A549 (cell line): Measurements from ENCODE around the gene PIP5K1B. TPM values are rescaled to one million over a fixed set of nuclear protein-coding genes. Genes with fewer than 3 reads are reported as not detected.

ENCODE experiments used
- ATAC-seq, 2 experiments: fragments of 200-7000 bp in 1 of 2; fragments of >200 bp in 1 of 2; cut with Nextera tagmentation in 1 of 2; cut with Tn5 transposase in 1 of 2; 3 replicates each; pipeline versions ENCODE4 v1.8.0 to v1.9.1; 2018 to 2020; ENCODE audit warnings: mild to moderate bottlenecking in 1 of 2, moderate library complexity in 1 of 2
- CTCF ChIA-PET: fragments of 300-600 bp; sonication (Branson Sonifier 250); formaldehyde crosslinking; extraction: SDS; loops from one replicate; lab custom pipeline; 2021; ENCODE audit warnings: antibody characterized with exemption, inconsistent platforms; lab: Yijun Ruan, JAX
- POLR2A ChIA-PET: fragments of 350-600 bp; formaldehyde crosslinking; extraction: SDS; loops from one replicate; lab custom pipeline; 2021; ENCODE audit warnings: antibody characterized with exemption, inconsistent platforms; lab: Yijun Ruan, JAX
- DNase-seq, 2 experiments: peaks; one replicate each; pipeline versions ENCODE4 v3.0.0 to v3.0.0-alpha.2; 2011 to 2016; ENCODE audit warnings: low read depth in 1 of 2, low spot score in 1 of 2
- FAIRE-seq: peaks from 2 replicates; lab custom pipeline; 2011; peaks lifted over from hg19 to GRCh38; lab: Jason Lieb, UNC
- H3K27ac ChIP-seq, 2 experiments: fragments of >200 bp; sonication (Bioruptor Twin); formaldehyde crosslinking; 3 replicates each; pipeline ENCODE4 v1.5.1; 2016 to 2017
- H3K4me1 ChIP-seq: fragments of >200 bp; sonication (Bioruptor Twin); formaldehyde crosslinking; 3 replicates; pipeline ENCODE4 v1.6.1; 2016
- H3K4me2 ChIP-seq: fragments of >200 bp; sonication (Bioruptor Twin); formaldehyde crosslinking; 3 replicates; pipeline ENCODE4 v1.6.1; 2016
- H3K4me3 ChIP-seq: fragments of >200 bp; sonication (Bioruptor Twin); formaldehyde crosslinking; 3 replicates; pipeline ENCODE4 v1.5.1; 2016
- H3K9me3 ChIP-seq: fragments of >200 bp; sonication (Bioruptor Twin); formaldehyde crosslinking; 3 replicates; pipeline ENCODE4 v1.6.1; 2016
- CBX2 ChIP-seq: fragments of 200-600 bp; sonication (generic); IDR thresholded peaks from 2 replicates; pipeline ENCODE4 v1.6.1; 2016; ENCODE audit warnings: low read depth, mild to moderate bottlenecking, borderline replicate concordance
- CBX8 ChIP-seq: fragments of 200-600 bp; sonication (generic); IDR thresholded peaks from 2 replicates; pipeline ENCODE4 v1.6.1; 2016
- FOSB ChIP-seq: fragments of 250-450 bp; sonication (Bioruptor Pico); IDR thresholded peaks from 2 replicates; pipeline ENCODE4 v1.5.0; 2020; ENCODE audit warnings: mild to moderate bottlenecking, moderate library complexity
- FOXS1 ChIP-seq: fragments of 250-450 bp; sonication (Bioruptor Pico); IDR thresholded peaks from 2 replicates; pipeline ENCODE4 v1.5.0; 2020; ENCODE audit warnings: mild to moderate bottlenecking, moderate library complexity
- HOXB5 ChIP-seq: fragments of 250-450 bp; sonication (Bioruptor Pico); IDR thresholded peaks from 2 replicates; pipeline ENCODE4 v1.5.0; 2020; ENCODE audit warnings: mild to moderate bottlenecking, moderate library complexity
- JUN ChIP-seq, 2 experiments: fragments of >200 bp; sonication (Bioruptor Twin); formaldehyde crosslinking; IDR thresholded peaks; 2 replicates in 1 of 2; 3 replicates in 1 of 2; pipeline ENCODE4 v1.6.1; 2016 to 2017
- JUNB ChIP-seq: fragments of >200 bp; sonication (Bioruptor Twin); formaldehyde crosslinking; IDR thresholded peaks from 2 replicates; pipeline ENCODE4 v1.6.1; 2016
- KDM5A ChIP-seq: fragments of 200-600 bp; sonication (generic); IDR thresholded peaks from 2 replicates; pipeline ENCODE4 v1.6.1; 2016; ENCODE audit warnings: antibody characterized with exemption, mild to moderate bottlenecking
- MYC ChIP-seq: IDR thresholded peaks from 2 replicates; pipeline ENCODE4 v1.6.1; 2012; ENCODE audit warnings: mild to moderate bottlenecking, inconsistent platforms, low read length, improper control_type of control experiment, borderline replicate concordance
- NFE2L2 ChIP-seq: fragments of 150-350 bp; conservative IDR thresholded peaks from 2 replicates; pipeline ENCODE4 v1.6.1; 2014; ENCODE audit warnings: low read length
- PHF8 ChIP-seq: fragments of 200-600 bp; sonication (generic); IDR thresholded peaks from 2 replicates; pipeline ENCODE4 v1.6.1; 2016; ENCODE audit warnings: low read depth, mild to moderate bottlenecking, antibody characterized with exemption, moderate library complexity, borderline replicate concordance
- POLR2A ChIP-seq: IDR thresholded peaks from 2 replicates; pipeline ENCODE4 v1.6.1; 2012; ENCODE audit warnings: mild to moderate bottlenecking, low read length
- POLR2AphosphoS2 ChIP-seq: conservative IDR thresholded peaks from 2 replicates; pipeline ENCODE4 v1.6.1; 2012; ENCODE audit warnings: low read length, improper control_type of control experiment, inconsistent platforms
- RARB ChIP-seq: fragments of 250-450 bp; sonication (Bioruptor Pico); IDR thresholded peaks from 2 replicates; pipeline ENCODE4 v1.8.0; 2021; ENCODE audit warnings: mild to moderate bottlenecking, moderate library complexity
- RNF2 ChIP-seq: fragments of 200-600 bp; sonication (generic); IDR thresholded peaks from 2 replicates; pipeline ENCODE4 v1.6.1; 2016; ENCODE audit warnings: low read depth, mild to moderate bottlenecking, antibody characterized with exemption, moderate library complexity, borderline replicate concordance
- ZC3H11A ChIP-seq: fragments of 450-650 bp; IDR thresholded peaks from 2 replicates; pipeline ENCODE4 v1.6.1; 2014; ENCODE audit warnings: antibody characterized with exemption, mild to moderate bottlenecking
- ZSCAN20 ChIP-seq: fragments of 250-450 bp; sonication (Bioruptor Pico); IDR thresholded peaks from 2 replicates; pipeline ENCODE4 v1.8.0; 2022; ENCODE audit warnings: mild to moderate bottlenecking, moderate library complexity
- WGBS: methylation state at CpG from one replicate; pipeline ENCODE4 v1.1.6; 2017; ENCODE audit errors: missing lambda C conversion rate; 5-methylcytosine and 5-hydroxymethylcytosine counted together
- polyA plus RNA-seq, 4 experiments: library from polyadenylated mRNA; depleted of rRNA in 3 of 4; stranded (reverse); fragments of >200 nt; fragmentation: RNase III in 1 of 4; extraction: RNeasy Plus Mini Kit Qiagen cat#74134 plus additional on column Dnase treatment in 1 of 4; gene quantifications; 2 replicates in 3 of 4; 3 replicates in 1 of 4; pipeline ENCODE4 v1.2.3, GENCODE V29; 2011 to 2017
- TF ChIP-seq, protein P1 (sequence below): IDR thresholded peaks from 2 replicates; pipeline ENCODE4 v1.6.1; 2012
- TF ChIP-seq, protein P2 (sequence below): IDR thresholded peaks from 2 replicates; pipeline ENCODE4 v1.6.1; 2012
- TF ChIP-seq, protein P3 (sequence below): fragments of 250-450 bp; sonication (Bioruptor Pico); IDR thresholded peaks from 2 replicates; pipeline ENCODE4 v1.5.0; 2021; ENCODE audit warnings: mild to moderate bottlenecking, moderate library complexity, borderline replicate concordance
- TF ChIP-seq, protein P4 (sequence below): fragments of >200 bp; sonication (Bioruptor Twin); formaldehyde crosslinking; IDR thresholded peaks from 3 replicates; pipeline ENCODE4 v1.6.1; 2016

PIP5K1B gene
- polyA plus RNA-seq, 2 of the 4 experiments (the other 2 are of a cell fraction) = not detected

DNA sequence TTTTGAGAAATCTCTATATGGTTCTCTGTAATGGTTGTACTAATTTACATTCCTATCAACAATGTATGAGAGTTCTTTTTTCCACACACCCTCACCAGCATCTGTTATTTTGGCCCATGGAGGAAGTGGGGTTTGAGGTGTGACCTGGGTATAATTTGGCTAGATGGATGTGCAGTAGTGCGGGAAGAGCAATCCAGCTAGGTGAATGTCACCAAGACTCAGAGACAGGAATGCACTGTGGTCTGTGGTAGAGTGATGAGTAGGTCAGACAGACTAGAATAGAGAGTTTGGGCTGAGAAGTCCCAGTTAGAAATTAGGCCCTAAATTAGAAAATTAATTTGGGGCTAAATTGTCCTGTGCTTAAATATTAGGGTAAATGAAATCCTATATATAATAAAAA lies 32.8 kb upstream of the PIP5K1B start:
- Histone ChIP-seq H3K27ac (no peak overlapping the region), H3K9me3 (no peaks in the 10 kb centered on the region), H3K4me1 (no peaks in the 10 kb centered on the region), H3K4me3 (no peak overlapping the region), H3K4me2 (no peak overlapping the region)
- ChIA-PET POLR2A (no interaction called here), CTCF (no interaction called here)
- TF ChIP-seq JUNB (no peak), RNF2 (no peak), POLR2AphosphoS2 (no peak), POLR2A (no peak)
- TF ChIP-seq, protein P1, sequence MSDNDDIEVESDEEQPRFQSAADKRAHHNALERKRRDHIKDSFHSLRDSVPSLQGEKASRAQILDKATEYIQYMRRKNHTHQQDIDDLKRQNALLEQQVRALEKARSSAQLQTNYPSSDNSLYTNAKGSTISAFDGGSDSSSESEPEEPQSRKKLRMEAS = no peak
- ATAC-seq = no peak
- WGBS = 14% methylated on average over 1 of the region's 1 CpG
- DNase-seq = no peak
- no peak for FAIRE-seq

DNA sequence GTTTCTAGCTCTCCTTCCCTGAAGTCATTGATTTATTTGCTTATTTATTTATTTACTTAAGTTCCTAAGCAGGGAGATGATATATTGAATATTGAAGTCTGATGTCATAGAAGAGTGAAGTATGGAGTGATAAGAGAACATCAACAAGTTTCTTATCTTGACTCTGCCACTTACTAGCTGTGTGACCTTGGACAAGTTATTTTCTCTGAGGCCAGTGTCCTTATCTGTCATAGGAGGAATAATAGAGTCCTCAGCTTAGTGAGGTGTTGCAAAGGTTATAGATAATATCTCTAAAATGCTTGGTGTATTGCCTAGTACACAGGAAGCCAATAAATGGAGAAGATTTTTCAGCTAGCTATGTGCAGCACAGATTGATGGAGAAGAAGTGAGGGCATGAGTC lies 32.4 kb upstream of the PIP5K1B start:
- ChIA-PET CTCF (interaction anchor here (0.7 kb wide), 1 partner anchor 174 kb away, joined by 3 read pairs; no protein-coding TSS in a partner anchor), POLR2A (no interaction called here)

DNA sequence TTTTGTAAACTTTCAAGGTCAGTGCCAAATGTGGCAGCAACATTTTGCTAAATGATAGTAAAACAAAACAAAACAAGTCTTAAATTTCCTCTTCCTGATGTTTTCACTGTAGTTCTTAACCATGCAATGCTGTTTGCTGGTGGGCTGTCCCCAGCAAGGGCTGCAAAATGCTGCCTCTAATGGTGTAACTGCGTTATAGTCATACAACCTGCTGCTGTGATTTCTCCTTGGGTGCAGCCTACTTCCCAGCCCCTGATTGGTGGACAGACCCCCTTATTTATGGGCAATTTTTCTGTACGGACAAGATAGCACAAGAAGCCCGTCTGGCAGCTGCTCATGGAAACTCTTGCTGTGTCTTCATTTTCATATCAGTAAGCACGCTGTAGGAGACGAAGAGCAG lies 26.6 kb upstream of the PIP5K1B start:
- Histone ChIP-seq H3K4me2 (no peak overlapping the region), H3K4me3 (no peak overlapping the region), H3K27ac (no peak overlapping the region), H3K9me3 (no peaks in the 10 kb centered on the region), H3K4me1 (no peaks in the 10 kb centered on the region)
- ChIA-PET CTCF (no interaction called here), POLR2A (no interaction called here)
- ATAC-seq (peak; percentile 74 to 85; a peak in 4 of 6 replicates), FAIRE-seq (no peak), DNase-seq (peak in 1 of 2 experiments; percentile 19)
- WGBS = 2% methylated on average over 5 of the region's 5 CpGs
- no peak for TF ChIP-seq FOXS1 (CRISPR knock-in tag)
- TF ChIP-seq, protein P2, sequence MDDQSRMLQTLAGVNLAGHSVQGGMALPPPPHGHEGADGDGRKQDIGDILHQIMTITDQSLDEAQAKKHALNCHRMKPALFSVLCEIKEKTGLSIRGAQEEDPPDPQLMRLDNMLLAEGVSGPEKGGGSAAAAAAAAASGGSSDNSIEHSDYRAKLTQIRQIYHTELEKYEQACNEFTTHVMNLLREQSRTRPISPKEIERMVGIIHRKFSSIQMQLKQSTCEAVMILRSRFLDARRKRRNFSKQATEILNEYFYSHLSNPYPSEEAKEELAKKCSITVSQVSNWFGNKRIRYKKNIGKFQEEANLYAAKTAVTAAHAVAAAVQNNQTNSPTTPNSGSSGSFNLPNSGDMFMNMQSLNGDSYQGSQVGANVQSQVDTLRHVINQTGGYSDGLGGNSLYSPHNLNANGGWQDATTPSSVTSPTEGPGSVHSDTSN = no peak
- TF ChIP-seq FOSB = no peak
- TF ChIP-seq POLR2A = no peak
- TF ChIP-seq, protein P3, sequence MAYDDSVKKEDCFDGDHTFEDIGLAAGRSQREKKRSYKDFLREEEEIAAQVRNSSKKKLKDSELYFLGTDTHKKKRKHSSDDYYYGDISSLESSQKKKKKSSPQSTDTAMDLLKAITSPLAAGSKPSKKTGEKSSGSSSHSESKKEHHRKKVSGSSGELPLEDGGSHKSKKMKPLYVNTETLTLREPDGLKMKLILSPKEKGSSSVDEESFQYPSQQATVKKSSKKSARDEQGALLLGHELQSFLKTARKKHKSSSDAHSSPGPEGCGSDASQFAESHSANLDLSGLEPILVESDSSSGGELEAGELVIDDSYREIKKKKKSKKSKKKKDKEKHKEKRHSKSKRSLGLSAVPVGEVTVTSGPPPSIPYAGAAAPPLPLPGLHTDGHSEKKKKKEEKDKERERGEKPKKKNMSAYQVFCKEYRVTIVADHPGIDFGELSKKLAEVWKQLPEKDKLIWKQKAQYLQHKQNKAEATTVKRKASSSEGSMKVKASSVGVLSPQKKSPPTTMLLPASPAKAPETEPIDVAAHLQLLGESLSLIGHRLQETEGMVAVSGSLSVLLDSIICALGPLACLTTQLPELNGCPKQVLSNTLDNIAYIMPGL (CRISPR knock-in tag) = no peak
- no peak for TF ChIP-seq PHF8
- TF ChIP-seq ZSCAN20 = no peak
- no peak for TF ChIP-seq HOXB5

More for the DNA sequence above, 32.4 kb upstream of the PIP5K1B start:
- no peak for TF ChIP-seq CBX8
- no peak for TF ChIP-seq CBX2
- Histone ChIP-seq H3K4me3 (no peak overlapping the region), H3K4me1 (no peaks in the 10 kb centered on the region), H3K4me2 (no peak overlapping the region), H3K27ac (no peak overlapping the region), H3K9me3 (no peaks in the 10 kb centered on the region)
- DNase-seq = no peak
- ATAC-seq = no peak
- FAIRE-seq = no peak

DNA sequence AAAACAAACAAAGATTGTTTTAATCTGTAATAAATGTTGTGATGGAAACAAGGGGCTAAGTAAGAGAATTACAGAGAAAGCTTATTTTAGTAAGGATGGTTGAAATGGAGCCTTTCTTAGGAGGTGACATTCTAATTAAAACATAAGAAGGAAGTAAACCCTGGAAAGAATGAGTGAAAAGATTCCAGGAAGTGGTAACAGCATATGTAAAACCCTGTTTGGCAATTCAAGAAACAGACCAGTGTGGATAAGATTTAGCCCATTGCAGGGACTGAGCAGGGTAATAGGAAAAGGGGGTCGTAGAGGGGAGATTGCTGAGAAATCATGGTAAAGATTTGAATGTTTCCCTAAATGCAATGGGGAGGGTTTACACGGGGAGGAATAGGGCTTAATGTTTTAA lies 21.6 kb upstream of the PIP5K1B start:
- Histone ChIP-seq H3K4me1 (no peaks in the 10 kb centered on the region), H3K4me2 (no peak overlapping the region), H3K4me3 (no peak overlapping the region), H3K9me3 (no peaks in the 10 kb centered on the region), H3K27ac (no peak overlapping the region)
- ChIA-PET CTCF (no interaction called here), POLR2A (no interaction called here)
- no peak for ATAC-seq
- no peak for DNase-seq
- FAIRE-seq = no peak
- no peak for TF ChIP-seq MYC
- TF ChIP-seq KDM5A = no peak
- TF ChIP-seq POLR2A = no peak
- TF ChIP-seq ZC3H11A = no peak
- no peak for TF ChIP-seq NFE2L2
- TF ChIP-seq, protein P4, sequence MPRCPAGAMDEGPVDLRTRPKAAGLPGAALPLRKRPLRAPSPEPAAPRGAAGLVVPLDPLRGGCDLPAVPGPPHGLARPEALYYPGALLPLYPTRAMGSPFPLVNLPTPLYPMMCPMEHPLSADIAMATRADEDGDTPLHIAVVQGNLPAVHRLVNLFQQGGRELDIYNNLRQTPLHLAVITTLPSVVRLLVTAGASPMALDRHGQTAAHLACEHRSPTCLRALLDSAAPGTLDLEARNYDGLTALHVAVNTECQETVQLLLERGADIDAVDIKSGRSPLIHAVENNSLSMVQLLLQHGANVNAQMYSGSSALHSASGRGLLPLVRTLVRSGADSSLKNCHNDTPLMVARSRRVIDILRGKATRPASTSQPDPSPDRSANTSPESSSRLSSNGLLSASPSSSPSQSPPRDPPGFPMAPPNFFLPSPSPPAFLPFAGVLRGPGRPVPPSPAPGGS = no peak
- no peak for TF ChIP-seq POLR2AphosphoS2
- TF ChIP-seq RARB (CRISPR knock-in tag) = no peak
- TF ChIP-seq JUN (IDR thresholded peaks at IDR 0.05) = no peak
- 0% methylated on average over 2 of the region's 2 CpGs for WGBS
